ENCODE measurements around the gene KLHL29. TPM values are rescaled to one million over a fixed set of nuclear protein-coding genes. Genes with fewer than 3 reads are reported as not detected.

KLHL29 gene
- total and polyA plus RNA-seq, 2 experiments from 2014 or later = 1.5 to 6.5 TPM

DNA sequence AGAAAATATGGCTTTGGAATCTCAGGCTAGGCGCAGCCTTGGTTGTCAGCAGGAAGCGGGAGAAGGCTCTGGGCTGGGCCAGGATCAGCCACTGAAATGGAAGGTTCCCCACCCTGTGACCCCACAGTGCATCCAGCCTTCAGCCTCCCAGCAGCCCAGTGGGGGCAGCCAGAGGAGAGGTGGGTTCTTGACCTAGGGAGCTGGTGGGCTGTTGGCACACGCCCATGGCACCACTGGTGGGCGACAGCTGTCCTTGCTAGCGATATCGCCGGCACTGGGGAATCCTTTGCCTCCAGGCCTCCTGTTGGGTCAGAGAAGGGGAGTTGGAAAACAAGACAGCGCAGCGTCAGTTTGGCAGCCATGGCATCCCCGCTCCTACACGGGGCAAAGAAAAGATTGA lies 92.4 kb downstream of the KLHL29 start:
- Histone ChIP-seq H3K4me3 (no peak overlapping the region), H3K4me2 (no peak overlapping the region), H3K27me3 (ENCODE audit: insufficient read depth) (peaks cover 19% of the 10 kb centered on the region), H2AFZ (no peak overlapping the region), H3F3A (replicated peaks; ENCODE audit: low read depth) (0 out of 2 replicates have a peak, but pooled peaks cover 4% of the 10 kb centered on the region), H3K36me3 (ENCODE audit: insufficient read depth) (no peaks in the 10 kb centered on the region; the same call in 1 of the 2 replicates), H4K20me1 (replicated peaks; ENCODE audit: insufficient read depth) (no peaks in the 10 kb centered on the region), H3K9me2 (ENCODE audit: insufficient read depth) (no peaks in the 10 kb centered on the region), H3K4me1 (ENCODE audit: insufficient read depth) (peaks cover 28% of the 10 kb centered on the region), H3K27ac (ENCODE audit: low read depth) (no peak overlapping the region), H3K79me2 (replicated peaks; ENCODE audit: insufficient read depth) (no peaks in the 10 kb centered on the region)
- peaks cover 53% of the 10 kb centered on the region for H3K4me1 Mint-ChIP-seq
- H3K9me3 Mint-ChIP-seq = no peaks in the 10 kb centered on the region
- H3K36me3 Mint-ChIP-seq (ENCODE audit: low read depth) = no peaks in the 10 kb centered on the region
- ATAC-seq (no peak), DNase-seq (ENCODE audit: low spot score) (no peak)
- TF ChIP-seq EZH2phosphoT487 (IDR thresholded peaks at IDR 0.05; ENCODE audit: unreplicated experiment) = no peak
- TF ChIP-seq ZNF331 (CRISPR knock-in tag; IDR thresholded peaks at IDR 0.05; ENCODE audit: low read depth) = no peak
- no peak for TF ChIP-seq ETS1 (IDR thresholded peaks at IDR 0.05)
- no peak for TF ChIP-seq CREB1 (CRISPR knock-in tag; IDR thresholded peaks at IDR 0.05; ENCODE audit: low read depth)
- TF ChIP-seq, protein P1, sequence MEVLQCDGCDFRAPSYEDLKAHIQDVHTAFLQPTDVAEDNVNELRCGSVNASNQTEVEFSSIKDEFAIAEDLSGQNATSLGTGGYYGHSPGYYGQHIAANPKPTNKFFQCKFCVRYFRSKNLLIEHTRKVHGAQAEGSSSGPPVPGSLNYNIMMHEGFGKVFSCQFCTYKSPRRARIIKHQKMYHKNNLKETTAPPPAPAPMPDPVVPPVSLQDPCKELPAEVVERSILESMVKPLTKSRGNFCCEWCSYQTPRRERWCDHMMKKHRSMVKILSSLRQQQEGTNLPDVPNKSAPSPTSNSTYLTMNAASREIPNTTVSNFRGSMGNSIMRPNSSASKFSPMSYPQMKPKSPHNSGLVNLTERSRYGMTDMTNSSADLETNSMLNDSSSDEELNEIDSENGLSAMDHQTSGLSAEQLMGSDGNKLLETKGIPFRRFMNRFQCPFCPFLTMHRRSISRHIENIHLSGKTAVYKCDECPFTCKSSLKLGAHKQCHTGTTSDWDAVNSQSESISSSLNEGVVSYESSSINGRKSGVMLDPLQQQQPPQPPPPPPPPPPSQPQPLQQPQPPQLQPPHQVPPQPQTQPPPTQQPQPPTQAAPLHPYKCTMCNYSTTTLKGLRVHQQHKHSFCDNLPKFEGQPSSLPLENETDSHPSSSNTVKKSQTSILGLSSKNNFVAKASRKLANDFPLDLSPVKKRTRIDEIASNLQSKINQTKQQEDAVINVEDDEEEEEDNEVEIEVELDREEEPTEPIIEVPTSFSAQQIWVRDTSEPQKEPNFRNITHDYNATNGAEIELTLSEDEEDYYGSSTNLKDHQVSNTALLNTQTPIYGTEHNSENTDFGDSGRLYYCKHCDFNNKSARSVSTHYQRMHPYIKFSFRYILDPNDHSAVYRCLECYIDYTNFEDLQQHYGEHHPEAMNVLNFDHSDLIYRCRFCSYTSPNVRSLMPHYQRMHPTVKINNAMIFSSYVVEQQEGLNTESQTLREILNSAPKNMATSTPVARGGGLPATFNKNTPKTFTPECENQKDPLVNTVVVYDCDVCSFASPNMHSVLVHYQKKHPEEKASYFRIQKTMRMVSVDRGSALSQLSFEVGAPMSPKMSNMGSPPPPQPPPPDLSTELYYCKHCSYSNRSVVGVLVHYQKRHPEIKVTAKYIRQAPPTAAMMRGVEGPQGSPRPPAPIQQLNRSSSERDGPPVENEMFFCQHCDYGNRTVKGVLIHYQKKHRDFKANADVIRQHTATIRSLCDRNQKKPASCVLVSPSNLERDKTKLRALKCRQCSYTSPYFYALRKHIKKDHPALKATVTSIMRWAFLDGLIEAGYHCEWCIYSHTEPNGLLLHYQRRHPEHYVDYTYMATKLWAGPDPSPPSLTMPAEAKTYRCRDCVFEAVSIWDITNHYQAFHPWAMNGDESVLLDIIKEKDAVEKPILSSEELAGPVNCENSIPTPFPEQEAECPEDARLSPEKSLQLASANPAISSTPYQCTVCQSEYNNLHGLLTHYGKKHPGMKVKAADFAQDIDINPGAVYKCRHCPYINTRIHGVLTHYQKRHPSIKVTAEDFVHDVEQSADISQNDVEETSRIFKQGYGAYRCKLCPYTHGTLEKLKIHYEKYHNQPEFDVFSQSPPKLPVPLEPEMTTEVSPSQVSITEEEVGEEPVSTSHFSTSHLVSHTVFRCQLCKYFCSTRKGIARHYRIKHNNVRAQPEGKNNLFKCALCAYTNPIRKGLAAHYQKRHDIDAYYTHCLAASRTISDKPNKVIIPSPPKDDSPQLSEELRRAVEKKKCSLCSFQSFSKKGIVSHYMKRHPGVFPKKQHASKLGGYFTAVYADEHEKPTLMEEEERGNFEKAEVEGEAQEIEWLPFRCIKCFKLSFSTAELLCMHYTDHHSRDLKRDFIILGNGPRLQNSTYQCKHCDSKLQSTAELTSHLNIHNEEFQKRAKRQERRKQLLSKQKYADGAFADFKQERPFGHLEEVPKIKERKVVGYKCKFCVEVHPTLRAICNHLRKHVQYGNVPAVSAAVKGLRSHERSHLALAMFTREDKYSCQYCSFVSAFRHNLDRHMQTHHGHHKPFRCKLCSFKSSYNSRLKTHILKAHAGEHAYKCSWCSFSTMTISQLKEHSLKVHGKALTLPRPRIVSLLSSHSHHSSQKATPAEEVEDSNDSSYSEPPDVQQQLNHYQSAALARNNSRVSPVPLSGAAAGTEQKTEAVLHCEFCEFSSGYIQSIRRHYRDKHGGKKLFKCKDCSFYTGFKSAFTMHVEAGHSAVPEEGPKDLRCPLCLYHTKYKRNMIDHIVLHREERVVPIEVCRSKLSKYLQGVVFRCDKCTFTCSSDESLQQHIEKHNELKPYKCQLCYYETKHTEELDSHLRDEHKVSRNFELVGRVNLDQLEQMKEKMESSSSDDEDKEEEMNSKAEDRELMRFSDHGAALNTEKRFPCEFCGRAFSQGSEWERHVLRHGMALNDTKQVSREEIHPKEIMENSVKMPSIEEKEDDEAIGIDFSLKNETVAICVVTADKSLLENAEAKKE (CRISPR knock-in tag; IDR thresholded peaks at IDR 0.05) = no peak
- no peak for TF ChIP-seq ZNF114 (CRISPR knock-in tag; IDR thresholded peaks at IDR 0.05)
- TF ChIP-seq, protein P2, sequence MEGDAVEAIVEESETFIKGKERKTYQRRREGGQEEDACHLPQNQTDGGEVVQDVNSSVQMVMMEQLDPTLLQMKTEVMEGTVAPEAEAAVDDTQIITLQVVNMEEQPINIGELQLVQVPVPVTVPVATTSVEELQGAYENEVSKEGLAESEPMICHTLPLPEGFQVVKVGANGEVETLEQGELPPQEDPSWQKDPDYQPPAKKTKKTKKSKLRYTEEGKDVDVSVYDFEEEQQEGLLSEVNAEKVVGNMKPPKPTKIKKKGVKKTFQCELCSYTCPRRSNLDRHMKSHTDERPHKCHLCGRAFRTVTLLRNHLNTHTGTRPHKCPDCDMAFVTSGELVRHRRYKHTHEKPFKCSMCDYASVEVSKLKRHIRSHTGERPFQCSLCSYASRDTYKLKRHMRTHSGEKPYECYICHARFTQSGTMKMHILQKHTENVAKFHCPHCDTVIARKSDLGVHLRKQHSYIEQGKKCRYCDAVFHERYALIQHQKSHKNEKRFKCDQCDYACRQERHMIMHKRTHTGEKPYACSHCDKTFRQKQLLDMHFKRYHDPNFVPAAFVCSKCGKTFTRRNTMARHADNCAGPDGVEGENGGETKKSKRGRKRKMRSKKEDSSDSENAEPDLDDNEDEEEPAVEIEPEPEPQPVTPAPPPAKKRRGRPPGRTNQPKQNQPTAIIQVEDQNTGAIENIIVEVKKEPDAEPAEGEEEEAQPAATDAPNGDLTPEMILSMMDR (conservative IDR thresholded peaks at IDR 0.05; ENCODE audit: low read depth in 2 of 2) = no peak
- TF ChIP-seq STAT1 (IDR thresholded peaks at IDR 0.05; ENCODE audit: unreplicated experiment) = no peak
- TF ChIP-seq JUNB (IDR thresholded peaks at IDR 0.05; ENCODE audit: unreplicated experiment) = no peak
- no peak for TF ChIP-seq EZH2 (IDR thresholded peaks at IDR 0.05; ENCODE audit: low read depth, unreplicated experiment)
- no peak for TF ChIP-seq REST (IDR thresholded peaks at IDR 0.05; ENCODE audit: unreplicated experiment)
- no peak for TF ChIP-seq POLR2AphosphoS5 (IDR thresholded peaks at IDR 0.05; ENCODE audit: low read depth)
- TF ChIP-seq NANOG (IDR thresholded peaks at IDR 0.05; ENCODE audit: borderline replicate concordance) = no peak
- no peak overlapping the region for H3K27ac Mint-ChIP-seq
- H3K4me3 Mint-ChIP-seq = no peak overlapping the region
- peaks cover 29% of the 10 kb centered on the region for H3K27me3 Mint-ChIP-seq (ENCODE audit: insufficient read depth, low read depth, poor library complexity)
